Astrocyte (in vitro differentiated cells and primary cell): Measurements from ENCODE around the gene EMID1.

Source experiments
- EZH2 ChIP-seq: IDR thresholded peaks from 2 replicates; pipeline ENCODE4 v1.6.1; 2012; ENCODE audit warnings: mild to moderate bottlenecking, low read length, inconsistent platforms; ENCODE audit not compliant: insufficient read depth
- TF ChIP-seq, protein P1 (sequence below): IDR thresholded peaks from 2 replicates; pipeline ENCODE4 v1.5.1; 2011; ENCODE audit warnings: low read depth, mild to moderate bottlenecking, inconsistent platforms, low read length, moderate library complexity; ENCODE audit not compliant: insufficient read depth

DNA sequence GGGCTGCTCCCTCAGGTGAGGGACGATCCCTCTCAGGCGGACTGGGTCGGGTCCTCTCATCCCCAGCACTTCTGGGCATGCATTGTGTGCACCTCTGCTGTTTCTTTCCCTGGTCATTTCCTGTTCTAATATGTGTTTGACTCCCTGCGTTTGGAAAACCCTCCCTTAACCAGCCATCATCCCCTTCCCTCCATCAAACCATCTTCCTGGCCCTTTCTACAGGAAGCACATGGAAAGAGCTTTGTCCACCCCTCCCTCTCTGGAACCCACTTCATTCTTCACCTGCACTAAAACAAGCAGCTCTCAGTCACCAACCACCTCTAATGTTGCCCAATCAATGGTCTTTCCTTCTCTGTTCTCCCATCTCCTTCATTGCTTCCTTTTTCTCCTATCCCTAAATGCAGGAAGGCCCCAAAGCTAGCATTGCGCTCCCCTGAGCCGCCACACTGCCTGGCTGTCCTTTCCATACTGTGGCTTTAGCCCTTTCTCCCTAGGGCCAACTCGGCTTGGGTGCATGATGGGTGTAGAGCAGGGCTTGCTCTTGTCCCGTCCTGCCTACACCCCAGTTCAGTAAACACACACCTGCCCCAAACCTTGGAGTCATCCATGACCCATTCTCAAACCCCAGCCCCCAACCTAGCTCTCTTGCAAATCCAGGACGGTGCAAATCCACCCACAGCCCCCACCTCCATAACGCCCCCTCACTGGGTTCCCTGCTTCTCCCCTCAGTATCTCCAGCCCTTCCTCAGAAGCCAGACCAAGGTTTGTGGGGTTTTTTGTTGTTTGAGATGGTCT is 95.3 kb downstream of the EMID1 start:
- TF ChIP-seq, protein P1, sequence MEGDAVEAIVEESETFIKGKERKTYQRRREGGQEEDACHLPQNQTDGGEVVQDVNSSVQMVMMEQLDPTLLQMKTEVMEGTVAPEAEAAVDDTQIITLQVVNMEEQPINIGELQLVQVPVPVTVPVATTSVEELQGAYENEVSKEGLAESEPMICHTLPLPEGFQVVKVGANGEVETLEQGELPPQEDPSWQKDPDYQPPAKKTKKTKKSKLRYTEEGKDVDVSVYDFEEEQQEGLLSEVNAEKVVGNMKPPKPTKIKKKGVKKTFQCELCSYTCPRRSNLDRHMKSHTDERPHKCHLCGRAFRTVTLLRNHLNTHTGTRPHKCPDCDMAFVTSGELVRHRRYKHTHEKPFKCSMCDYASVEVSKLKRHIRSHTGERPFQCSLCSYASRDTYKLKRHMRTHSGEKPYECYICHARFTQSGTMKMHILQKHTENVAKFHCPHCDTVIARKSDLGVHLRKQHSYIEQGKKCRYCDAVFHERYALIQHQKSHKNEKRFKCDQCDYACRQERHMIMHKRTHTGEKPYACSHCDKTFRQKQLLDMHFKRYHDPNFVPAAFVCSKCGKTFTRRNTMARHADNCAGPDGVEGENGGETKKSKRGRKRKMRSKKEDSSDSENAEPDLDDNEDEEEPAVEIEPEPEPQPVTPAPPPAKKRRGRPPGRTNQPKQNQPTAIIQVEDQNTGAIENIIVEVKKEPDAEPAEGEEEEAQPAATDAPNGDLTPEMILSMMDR = no peak
- no peak for TF ChIP-seq EZH2
